AG04450 (cell line): ENCODE measurements around the gene SIN3A. TPM values are rescaled to one million over a fixed set of nuclear protein-coding genes. Genes with fewer than 3 reads are reported as not detected.

ENCODE experiments used
- CTCF ChIA-PET: fragments of 300-600, 350-600 bp; formaldehyde crosslinking; extraction: SDS; loops from one replicate; lab custom pipeline; 2022; ENCODE audit warnings: antibody characterized with exemption, inconsistent platforms; lab: Charles Lee
- POLR2A ChIA-PET: fragments of 350-600 bp; formaldehyde crosslinking; extraction: SDS; loops from one replicate; lab custom pipeline; 2021; ENCODE audit warnings: antibody characterized with exemption, inconsistent platforms; lab: Yijun Ruan, JAX
- DNase-seq: peaks from one replicate; pipeline ENCODE4 v3.0.0-alpha.2; 2011; ENCODE audit warnings: low read depth, low spot score
- H3K27ac ChIP-seq: one replicate; pipeline ENCODE4 v1.5.1; 2012; ENCODE audit warnings: low read depth, low read length, control low read depth
- H3K27me3 ChIP-seq: one replicate; pipeline ENCODE4 v1.6.0; 2012; ENCODE audit warnings: low read length; ENCODE audit not compliant: control insufficient read depth, insufficient read depth
- H3K4me3 ChIP-seq: 2 replicates; pipeline ENCODE4 v1.5.1; 2011; ENCODE audit warnings: mild to moderate bottlenecking, low read depth, low read length, control low read depth
- H3K9me3 ChIP-seq: 2 replicates; pipeline ENCODE4 v1.5.1; 2012; ENCODE audit warnings: low read length; ENCODE audit not compliant: control insufficient read depth, insufficient read depth
- polyA plus RNA-seq: library from polyadenylated mRNA; depleted of rRNA; stranded (reverse); fragments of >200 nt; gene quantifications from 2 replicates; pipeline ENCODE4 v1.2.3, GENCODE V29; 2011
- TF ChIP-seq, protein P1 (sequence below): IDR thresholded peaks from 2 replicates; pipeline ENCODE4 v1.5.1; 2011; ENCODE audit warnings: low read depth, low read length, control low read depth, inconsistent platforms

The SIN3A gene
- polyA plus RNA-seq, 1 experiment = 28.0 TPM

DNA sequence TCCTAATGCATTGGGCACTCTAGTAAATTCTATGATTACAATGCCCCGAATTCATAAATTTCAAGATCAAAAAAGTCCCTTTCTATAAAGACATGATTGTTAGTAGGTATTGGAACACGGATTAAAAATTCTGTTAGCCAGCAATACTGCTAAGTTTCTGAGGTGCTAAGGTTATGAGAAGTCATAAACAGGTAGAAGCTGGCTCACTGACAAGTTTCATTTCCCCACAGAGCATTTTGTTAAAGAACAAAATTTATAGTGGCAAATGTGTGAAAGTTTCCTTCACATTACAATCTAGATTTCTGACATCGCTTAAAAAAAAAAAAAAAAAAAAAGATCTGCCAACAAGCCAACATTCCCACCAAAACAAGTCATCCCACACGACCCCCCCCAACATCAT is 70.7 kb downstream of the SIN3A start:
- DNase-seq = no peak
- CTCF ChIA-PET = interaction anchor here (0.7 kb wide), 1 partner anchor 267 kb away, joined by 4 read pairs; no protein-coding TSS in a partner anchor
- Histone ChIP-seq H3K9me3 (no peaks in the 10 kb centered on the region), H3K27ac (no peak overlapping the region), H3K27me3 (no peaks in the 10 kb centered on the region), H3K4me3 (no peak overlapping the region)
- TF ChIP-seq, protein P1, sequence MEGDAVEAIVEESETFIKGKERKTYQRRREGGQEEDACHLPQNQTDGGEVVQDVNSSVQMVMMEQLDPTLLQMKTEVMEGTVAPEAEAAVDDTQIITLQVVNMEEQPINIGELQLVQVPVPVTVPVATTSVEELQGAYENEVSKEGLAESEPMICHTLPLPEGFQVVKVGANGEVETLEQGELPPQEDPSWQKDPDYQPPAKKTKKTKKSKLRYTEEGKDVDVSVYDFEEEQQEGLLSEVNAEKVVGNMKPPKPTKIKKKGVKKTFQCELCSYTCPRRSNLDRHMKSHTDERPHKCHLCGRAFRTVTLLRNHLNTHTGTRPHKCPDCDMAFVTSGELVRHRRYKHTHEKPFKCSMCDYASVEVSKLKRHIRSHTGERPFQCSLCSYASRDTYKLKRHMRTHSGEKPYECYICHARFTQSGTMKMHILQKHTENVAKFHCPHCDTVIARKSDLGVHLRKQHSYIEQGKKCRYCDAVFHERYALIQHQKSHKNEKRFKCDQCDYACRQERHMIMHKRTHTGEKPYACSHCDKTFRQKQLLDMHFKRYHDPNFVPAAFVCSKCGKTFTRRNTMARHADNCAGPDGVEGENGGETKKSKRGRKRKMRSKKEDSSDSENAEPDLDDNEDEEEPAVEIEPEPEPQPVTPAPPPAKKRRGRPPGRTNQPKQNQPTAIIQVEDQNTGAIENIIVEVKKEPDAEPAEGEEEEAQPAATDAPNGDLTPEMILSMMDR = no peak
- POLR2A ChIA-PET = no interaction called here

DNA sequence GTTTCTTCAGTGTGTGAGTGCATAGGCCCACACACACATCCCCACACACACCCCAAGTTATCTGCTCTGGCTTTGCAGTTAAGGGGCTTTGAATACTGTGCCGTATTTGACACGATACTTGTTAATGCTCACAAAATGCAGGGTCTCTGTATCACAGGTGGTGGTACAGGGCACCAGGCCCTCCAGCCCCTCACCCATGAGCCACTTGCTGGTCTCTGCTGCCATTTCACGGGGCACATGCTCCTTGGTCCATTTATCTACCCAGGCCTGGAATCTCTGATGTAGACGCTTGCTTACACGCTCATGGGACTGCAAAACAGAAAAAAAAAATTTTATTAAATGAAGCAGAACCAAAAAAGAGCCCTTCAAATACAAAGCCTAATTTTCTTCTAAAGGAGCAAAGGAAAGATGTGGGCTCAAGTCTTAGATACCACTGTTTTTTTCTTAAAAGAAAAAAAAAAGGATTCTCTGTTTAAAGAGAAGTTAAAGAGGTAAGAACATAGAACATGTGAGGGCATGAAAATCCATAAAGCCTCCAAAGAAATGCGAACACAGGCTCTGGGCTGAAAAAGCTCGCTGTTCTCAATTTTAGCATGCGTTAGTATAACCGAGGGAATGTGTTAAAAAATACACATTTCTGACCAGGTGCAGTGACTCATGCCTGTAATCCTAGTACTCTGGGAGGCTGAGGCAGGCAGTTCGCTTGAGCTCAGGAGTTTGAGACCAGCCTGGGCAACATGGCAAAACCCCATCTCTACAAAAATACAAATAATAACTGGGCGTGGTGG is 79.4 kb downstream of the SIN3A start:
- TF ChIP-seq, protein P1 = no peak
- Histone ChIP-seq H3K27me3 (no peaks in the 10 kb centered on the region), H3K27ac (no peak overlapping the region), H3K4me3 (no peak overlapping the region), H3K9me3 (no peaks in the 10 kb centered on the region)
- ChIA-PET POLR2A (no interaction called here), CTCF (no interaction called here)
- DNase-seq = no peak

DNA sequence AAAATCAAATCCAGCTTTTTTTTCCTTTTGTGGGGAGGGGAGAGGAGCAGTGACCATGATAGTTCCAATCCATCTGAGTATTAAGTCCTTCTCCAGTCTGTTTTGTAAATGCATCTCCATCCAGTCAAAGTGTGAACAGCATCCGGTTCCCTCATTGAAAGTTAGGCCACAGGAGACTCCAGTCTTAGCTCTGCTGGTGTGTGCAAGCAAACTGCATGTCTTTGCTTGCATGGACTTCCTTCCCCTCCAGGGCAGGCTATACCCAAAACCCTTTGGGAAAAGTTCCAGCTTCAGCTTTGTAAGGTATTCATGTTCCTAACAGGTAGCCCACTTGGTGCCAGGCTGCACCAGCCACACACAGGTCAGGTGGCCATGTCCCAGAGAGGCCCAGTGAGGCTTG is 80.0 kb downstream of the SIN3A start:
- ChIA-PET CTCF (no interaction called here), POLR2A (interaction anchor here (0.5 kb wide), 1 partner anchor 21 kb away, joined by 3 read pairs; no protein-coding TSS in a partner anchor)
- Histone ChIP-seq H3K27me3 (no peaks in the 10 kb centered on the region), H3K9me3 (no peaks in the 10 kb centered on the region), H3K27ac (no peak overlapping the region), H3K4me3 (no peak overlapping the region)
- DNase-seq = no peak
- TF ChIP-seq, protein P1 = no peak

DNA sequence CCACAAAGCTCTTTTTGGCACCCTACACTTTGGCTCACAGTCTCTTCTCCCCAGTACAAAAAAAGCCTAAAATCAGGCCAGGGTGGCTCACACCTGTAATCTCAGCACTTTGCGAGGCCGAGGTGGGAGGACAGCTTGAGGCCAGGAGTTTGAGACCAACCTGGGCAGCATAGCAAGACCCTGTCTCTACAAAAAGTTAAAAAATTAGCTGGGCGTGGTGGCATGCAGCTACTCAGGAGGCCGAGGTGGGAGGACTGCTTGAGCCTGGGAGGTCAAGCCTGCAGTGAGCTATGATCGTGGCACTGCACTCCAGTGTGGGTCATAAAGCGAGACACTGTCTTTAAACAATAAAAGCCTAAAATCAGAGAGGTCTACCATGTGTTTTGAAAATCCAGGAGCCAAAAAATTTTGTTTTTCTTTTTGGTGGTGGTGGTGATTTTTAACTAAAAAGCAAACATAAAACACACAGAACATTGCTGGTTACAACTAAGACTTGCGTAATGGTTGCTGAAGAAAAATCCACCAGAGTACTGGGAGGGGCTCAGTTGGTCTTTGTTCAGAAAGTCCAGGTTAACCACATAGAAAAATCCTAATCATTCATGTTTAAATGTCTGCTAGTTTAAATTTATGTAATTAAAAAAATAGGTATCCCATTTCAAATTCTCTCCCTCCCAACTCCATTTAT is 81.5 kb downstream of the SIN3A start:
- TF ChIP-seq, protein P1 = no peak
- ChIA-PET CTCF (interaction anchor here (0.6 to 0.7 kb wide), 2 partner anchors 18 to 686 kb away, joined by 3 to 5 read pairs; no protein-coding TSS in a partner anchor), POLR2A (interaction anchor here (0.6 to 3.0 kb wide), 2 partner anchors 21 to 81 kb away, joined by 3 to 25 read pairs; partner anchors contain the start of gene SIN3A)
- Histone ChIP-seq H3K9me3 (no peaks in the 10 kb centered on the region), H3K4me3 (no peak overlapping the region), H3K27ac (peak overlapping the region; percentile 21), H3K27me3 (no peaks in the 10 kb centered on the region)
- no peak for DNase-seq
